ENCODE data around the gene MRPL36. TPM values are rescaled to one million over a fixed set of nuclear protein-coding genes. Genes with fewer than 3 reads are reported as not detected.

Gene MRPL36
- total and polyA plus RNA-seq, 2 experiments from 2014 or later = 47.5 to 149 TPM

DNA sequence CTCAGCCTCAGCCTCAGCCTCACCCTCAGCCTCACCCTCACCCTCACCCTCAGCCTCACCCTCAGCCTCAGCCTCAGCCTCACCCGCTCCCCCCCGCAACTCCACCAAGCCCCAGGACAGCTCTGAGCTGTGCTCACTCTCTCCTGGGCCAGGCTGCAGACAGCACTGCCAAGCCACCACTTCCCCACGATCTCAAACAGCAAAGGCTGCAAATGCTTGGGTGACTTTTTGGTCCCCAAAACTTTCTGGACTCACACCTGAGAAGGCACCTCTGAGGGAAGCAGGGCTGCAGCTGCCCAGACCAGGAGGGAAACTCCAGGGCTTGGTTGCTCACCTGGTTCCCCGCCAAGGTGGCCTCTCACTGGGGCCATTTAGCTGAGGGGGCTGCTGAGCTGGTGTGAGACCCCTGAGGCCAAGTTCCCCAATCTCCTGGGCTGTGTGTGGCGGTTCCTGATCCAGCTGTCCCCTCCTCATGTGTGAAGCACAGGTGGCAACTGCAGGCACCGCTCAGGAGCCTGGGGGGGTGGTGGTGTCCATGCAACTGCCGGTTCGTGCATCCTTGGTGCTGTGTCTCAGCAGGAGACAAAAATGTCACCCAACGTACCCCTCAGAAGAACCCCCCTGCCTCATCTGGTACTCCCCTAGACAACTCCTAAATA lies 17.8 kb downstream of the MRPL36 start:
- Mint-ChIP-seq H3K4me1 (no peaks in the 10 kb centered on the region), H3K27me3 (ENCODE audit: insufficient read depth, low read depth, poor library complexity) (peaks cover 9% of the 10 kb centered on the region), H3K9me3 (no peaks in the 10 kb centered on the region; the same call in 2 of the 3 replicates), H3K27ac (no peak overlapping the region), H3K36me3 (ENCODE audit: low read depth) (no peaks in the 10 kb centered on the region), H3K4me3 (no peak overlapping the region)
- no peaks in the 10 kb centered on the region for H3K79me2 ChIP-seq (replicated peaks; ENCODE audit: insufficient read depth)
- TF ChIP-seq, protein P1, sequence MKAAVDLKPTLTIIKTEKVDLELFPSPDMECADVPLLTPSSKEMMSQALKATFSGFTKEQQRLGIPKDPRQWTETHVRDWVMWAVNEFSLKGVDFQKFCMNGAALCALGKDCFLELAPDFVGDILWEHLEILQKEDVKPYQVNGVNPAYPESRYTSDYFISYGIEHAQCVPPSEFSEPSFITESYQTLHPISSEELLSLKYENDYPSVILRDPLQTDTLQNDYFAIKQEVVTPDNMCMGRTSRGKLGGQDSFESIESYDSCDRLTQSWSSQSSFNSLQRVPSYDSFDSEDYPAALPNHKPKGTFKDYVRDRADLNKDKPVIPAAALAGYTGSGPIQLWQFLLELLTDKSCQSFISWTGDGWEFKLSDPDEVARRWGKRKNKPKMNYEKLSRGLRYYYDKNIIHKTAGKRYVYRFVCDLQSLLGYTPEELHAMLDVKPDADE (IDR thresholded peaks at IDR 0.05) = no peak
- no peak for TF ChIP-seq EZH2phosphoT487 (IDR thresholded peaks at IDR 0.05; ENCODE audit: unreplicated experiment)
- no peak for TF ChIP-seq CREB1 (CRISPR knock-in tag; IDR thresholded peaks at IDR 0.05; ENCODE audit: low read depth)
- TF ChIP-seq NANOG (IDR thresholded peaks at IDR 0.05; ENCODE audit: borderline replicate concordance) = no peak
- TF ChIP-seq, protein P2, sequence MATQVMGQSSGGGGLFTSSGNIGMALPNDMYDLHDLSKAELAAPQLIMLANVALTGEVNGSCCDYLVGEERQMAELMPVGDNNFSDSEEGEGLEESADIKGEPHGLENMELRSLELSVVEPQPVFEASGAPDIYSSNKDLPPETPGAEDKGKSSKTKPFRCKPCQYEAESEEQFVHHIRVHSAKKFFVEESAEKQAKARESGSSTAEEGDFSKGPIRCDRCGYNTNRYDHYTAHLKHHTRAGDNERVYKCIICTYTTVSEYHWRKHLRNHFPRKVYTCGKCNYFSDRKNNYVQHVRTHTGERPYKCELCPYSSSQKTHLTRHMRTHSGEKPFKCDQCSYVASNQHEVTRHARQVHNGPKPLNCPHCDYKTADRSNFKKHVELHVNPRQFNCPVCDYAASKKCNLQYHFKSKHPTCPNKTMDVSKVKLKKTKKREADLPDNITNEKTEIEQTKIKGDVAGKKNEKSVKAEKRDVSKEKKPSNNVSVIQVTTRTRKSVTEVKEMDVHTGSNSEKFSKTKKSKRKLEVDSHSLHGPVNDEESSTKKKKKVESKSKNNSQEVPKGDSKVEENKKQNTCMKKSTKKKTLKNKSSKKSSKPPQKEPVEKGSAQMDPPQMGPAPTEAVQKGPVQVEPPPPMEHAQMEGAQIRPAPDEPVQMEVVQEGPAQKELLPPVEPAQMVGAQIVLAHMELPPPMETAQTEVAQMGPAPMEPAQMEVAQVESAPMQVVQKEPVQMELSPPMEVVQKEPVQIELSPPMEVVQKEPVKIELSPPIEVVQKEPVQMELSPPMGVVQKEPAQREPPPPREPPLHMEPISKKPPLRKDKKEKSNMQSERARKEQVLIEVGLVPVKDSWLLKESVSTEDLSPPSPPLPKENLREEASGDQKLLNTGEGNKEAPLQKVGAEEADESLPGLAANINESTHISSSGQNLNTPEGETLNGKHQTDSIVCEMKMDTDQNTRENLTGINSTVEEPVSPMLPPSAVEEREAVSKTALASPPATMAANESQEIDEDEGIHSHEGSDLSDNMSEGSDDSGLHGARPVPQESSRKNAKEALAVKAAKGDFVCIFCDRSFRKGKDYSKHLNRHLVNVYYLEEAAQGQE (IDR thresholded peaks at IDR 0.05; ENCODE audit: unreplicated experiment) = no peak
- TF ChIP-seq STAT1 (IDR thresholded peaks at IDR 0.05; ENCODE audit: unreplicated experiment) = no peak
- no peak for TF ChIP-seq ZNF331 (CRISPR knock-in tag; IDR thresholded peaks at IDR 0.05; ENCODE audit: low read depth)
- TF ChIP-seq CTCF (conservative IDR thresholded peaks at IDR 0.05; ENCODE audit: low read depth in 2 of 2) = no peak
- TF ChIP-seq POLR2AphosphoS5 (IDR thresholded peaks at IDR 0.05; ENCODE audit: low read depth) = no peak
- TF ChIP-seq JUNB (IDR thresholded peaks at IDR 0.05; ENCODE audit: unreplicated experiment) = no peak
- H3F3A ChIP-seq (replicated peaks; ENCODE audit: low read depth) = no peaks in the 10 kb centered on the region
- no peak overlapping the region for H3K4me3 ChIP-seq
- H3K27me3 ChIP-seq (ENCODE audit: insufficient read depth) = no peaks in the 10 kb centered on the region
- H2AFZ ChIP-seq = no peak overlapping the region
- H3K4me1 ChIP-seq (ENCODE audit: insufficient read depth) = no peaks in the 10 kb centered on the region
- H3K4me2 ChIP-seq = no peak overlapping the region
- no peak for ATAC-seq
- no peaks in the 10 kb centered on the region for H4K20me1 ChIP-seq (replicated peaks; ENCODE audit: insufficient read depth)
- no peak overlapping the region for H3K27ac ChIP-seq (ENCODE audit: low read depth)
- DNase-seq (ENCODE audit: low spot score) = no peak
- no peaks in the 10 kb centered on the region for H3K36me3 ChIP-seq (ENCODE audit: insufficient read depth)
- no peaks in the 10 kb centered on the region for H3K9me2 ChIP-seq (ENCODE audit: insufficient read depth)

Measured in GM23338 (cell line).